Measurements from ENCODE around the gene ERVV-1. TPM values are rescaled to one million over a fixed set of nuclear protein-coding genes. Genes with fewer than 3 reads are reported as not detected.

ERVV-1 gene, protein sequence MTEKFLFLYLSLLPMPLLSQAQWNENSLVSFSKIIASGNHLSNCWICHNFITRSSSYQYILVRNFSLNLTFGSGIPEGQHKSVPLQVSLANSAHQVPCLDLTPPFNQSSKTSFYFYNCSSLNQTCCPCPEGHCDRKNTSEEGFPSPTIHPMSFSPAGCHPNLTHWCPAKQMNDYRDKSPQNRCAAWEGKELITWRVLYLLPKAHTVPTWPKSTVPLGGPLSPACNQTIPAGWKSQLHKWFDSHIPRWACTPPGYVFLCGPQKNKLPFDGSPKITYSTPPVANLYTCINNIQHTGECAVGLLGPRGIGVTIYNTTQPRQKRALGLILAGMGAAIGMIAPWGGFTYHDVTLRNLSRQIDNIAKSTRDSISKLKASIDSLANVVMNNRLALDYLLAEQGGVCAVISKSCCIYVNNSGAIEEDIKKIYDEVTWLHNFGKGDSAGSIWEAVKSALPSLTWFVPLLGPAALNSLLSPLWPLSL
- not detected for total RNA-seq

DNA sequence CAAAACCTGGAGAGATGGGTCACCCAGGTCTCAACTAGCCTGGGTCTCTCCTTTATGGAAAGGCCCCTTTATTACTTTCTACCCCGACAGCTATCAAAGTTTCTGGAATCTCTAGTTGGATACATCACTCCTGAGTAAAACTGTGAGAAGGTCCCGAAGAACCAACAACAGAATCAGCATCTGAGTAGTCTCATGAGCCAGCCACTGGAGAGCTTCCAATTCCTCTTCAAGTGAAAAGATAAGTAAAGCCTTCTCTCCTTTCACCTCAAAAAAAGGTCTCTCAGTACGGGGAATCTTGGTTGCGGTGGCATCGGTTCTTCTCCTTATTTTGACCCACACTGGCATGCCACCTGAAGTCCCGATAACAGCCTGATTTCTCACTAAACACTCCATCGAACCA lies at the start of gene ERVV-1:
ERVV-1 (plus strand) TSS at position 301 of the 400 bp plus-strand sequence. CDS start 170 bp downstream, outside the sequence.

Other genes with a start within 250 kb of the ERVV-1 start
- gene ZNF600, start 227.1 kb upstream of the ERVV-1 start, total RNA-seq = 4.2 TPM
- gene ZNF28, start 192.3 kb upstream of the ERVV-1 start, total RNA-seq = 24.7 TPM
- gene ZNF468, start 156.3 kb upstream of the ERVV-1 start, total RNA-seq = 43.4 TPM
- gene ZNF320, start 116.3 kb upstream of the ERVV-1 start, total RNA-seq = 51.3 TPM
- 16.1 TPM for gene ZNF888, start 90.5 kb upstream of the ERVV-1 start, total RNA-seq
- 15.7 TPM for gene ZNF816, start 51.0 kb upstream of the ERVV-1 start, total RNA-seq
- not detected for gene ERVV-2, start 30.8 kb downstream of the ERVV-1 start, total RNA-seq
- 87.9 TPM for gene ZNF160, start 89.5 kb downstream of the ERVV-1 start, total RNA-seq
- 25.6 TPM for gene ZNF415, start 119.0 kb downstream of the ERVV-1 start, total RNA-seq
- gene ZNF347, start 145.1 kb downstream of the ERVV-1 start, total RNA-seq = 22.3 TPM
- gene ZNF665, start 179.4 kb downstream of the ERVV-1 start, total RNA-seq = 4.3 TPM
- 67.0 TPM for gene ZNF677, start 241.0 kb downstream of the ERVV-1 start, total RNA-seq
- gene VN1R2, start 244.4 kb downstream of the ERVV-1 start, total RNA-seq = not detected

Measured in camera-type eye (tissue), 1 donor.